Measurements from ENCODE around the gene PTGFRN.

- TF ChIP-seq YY1 (IDR thresholded peaks at IDR 0.05; ENCODE audit: insufficient read depth, insufficient read length) (no peak), ZNF274 (IDR thresholded peaks at IDR 0.05; ENCODE audit: low read depth, low read length) (no peak)
Observed at GRCh38 chr1:116983112-116983511, 73.4 kb downstream of the PTGFRN start.
